ENCODE data around the gene SPNS1.

GRCh38 chr16:28925386-28926228, 49.0 kb upstream of the SPNS1 start:
- no peak for TF ChIP-seq CTCF (IDR thresholded peaks at IDR 0.05; ENCODE audit: low read length)
- TF ChIP-seq EZH2phosphoT487 (IDR thresholded peaks at IDR 0.05; ENCODE audit: low read length): no peak
